CD4-positive, alpha-beta T cell treated with Interleukin-15 for 4 hours (primary cell): Measurements from ENCODE around the gene MAN1B1.

ENCODE experiments used
- DNase-seq: peaks from one replicate; pipeline ENCODE4 v3.0.0-alpha.2; 2020; ENCODE audit warnings: low spot score

Gene MAN1B1

GRCh38 chr9:137085920-137086530 is 760 bp upstream of the MAN1B1 start:
- DNase-seq, result peak; percentile 12

DNA sequence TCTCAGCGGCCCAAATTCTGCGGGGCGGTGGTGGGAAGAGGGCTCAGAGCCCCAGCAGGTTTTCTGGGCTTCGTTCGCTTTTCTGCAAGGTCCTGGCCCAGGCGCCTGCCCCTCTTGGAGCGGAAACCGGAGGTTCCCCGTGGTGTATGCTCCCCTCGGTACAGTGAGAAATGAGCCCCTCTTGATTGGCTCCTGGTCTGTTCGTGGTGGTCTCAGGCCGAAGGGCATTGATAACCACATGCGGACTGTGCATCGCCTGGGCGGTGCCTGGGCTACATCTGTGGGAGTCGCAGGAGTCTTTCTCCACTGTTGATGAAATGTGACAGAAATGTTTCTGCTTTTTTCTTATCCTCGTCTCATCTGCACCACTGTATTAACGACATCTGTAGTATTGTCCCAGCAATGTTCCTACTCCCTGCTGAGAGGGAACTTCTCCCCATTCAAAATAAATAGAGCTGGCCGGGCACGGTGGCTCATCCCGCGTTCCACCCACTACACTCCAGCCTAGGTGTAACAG is 682 bp downstream of the MAN1B1 start:
- no peak for DNase-seq

- DNase-seq, result no peak
These were observed 1.3 kb downstream of the MAN1B1 start for GRCh38 chr9:137088121-137088520.

DNA sequence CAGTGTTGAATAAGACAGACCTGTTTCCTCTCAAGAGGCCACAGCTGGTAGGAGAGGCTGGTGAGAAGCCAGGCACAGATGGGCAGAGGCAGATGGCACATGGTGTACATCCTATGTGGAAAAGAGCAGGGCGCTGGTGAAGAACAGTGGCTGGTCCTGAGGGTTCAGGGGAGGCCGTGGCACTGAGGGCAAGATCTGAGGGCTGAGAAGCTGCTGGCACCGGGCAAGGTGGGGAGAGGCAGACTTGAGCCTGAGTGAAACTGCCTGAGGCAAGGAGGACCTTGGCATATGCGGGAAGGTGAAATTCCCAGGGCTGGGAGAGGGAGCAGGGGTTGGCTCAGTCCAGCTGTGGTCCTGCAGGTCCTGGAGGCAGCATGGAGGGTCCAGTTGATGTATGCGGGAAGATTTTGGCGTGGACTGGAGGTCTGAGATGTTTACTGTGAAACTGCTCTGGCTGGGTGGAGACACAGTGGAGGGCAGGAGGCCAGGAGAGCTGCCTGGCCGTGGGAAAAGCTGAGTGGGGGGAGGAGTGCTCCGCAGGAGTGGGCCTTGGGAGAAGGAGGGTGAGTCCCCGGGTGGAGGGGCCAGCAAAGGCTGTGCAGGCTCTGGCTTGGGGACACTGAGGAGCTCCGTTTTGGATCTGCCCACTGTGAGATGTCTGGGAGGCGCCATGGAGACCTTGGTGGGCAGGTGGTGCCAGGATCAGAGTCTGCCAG is 2.6 kb downstream of the MAN1B1 start:
- DNase-seq, result no peak

DNA sequence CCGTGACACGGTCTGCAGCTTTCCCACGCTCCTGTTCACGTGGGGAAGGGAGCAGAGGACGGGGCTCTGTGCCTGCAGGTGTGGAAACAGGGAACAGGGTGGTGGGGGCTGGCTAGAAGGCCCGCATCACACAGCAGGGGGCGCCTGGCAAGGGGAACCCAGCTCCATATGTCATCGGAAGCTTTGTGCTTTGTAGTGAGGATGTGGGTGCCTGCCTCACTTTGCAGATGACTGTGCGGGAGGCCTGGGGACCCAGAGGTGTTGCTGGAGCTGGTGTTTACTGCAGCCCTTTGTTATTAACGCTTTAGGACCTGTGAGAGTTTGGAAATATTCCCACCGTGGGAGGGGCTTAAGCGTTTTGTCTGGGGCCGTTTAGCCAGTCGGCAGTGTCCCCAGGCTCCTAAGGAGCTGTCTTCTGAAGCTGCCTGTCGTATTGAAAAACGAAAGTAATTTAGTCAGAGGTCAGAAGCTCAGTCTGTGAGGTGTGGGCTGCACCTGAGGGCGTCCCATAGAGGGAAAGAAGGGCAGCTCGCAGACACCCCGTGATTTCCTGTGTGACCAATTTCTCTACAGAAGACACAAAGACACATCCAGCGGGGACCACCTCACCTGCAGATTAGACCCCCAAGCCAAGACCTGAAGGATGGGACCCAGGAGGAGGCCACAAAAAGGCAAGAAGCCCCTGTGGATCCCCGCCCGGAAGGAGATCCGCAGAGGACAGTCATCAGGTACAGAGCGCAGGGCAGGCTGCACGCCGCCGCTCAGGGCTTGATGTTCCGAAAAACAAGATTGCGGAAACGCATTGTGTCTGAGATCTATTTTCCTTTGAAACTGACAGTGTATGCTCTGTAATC is 9.1 kb downstream of the MAN1B1 start:
- DNase-seq, result peak; percentile 85

DNA sequence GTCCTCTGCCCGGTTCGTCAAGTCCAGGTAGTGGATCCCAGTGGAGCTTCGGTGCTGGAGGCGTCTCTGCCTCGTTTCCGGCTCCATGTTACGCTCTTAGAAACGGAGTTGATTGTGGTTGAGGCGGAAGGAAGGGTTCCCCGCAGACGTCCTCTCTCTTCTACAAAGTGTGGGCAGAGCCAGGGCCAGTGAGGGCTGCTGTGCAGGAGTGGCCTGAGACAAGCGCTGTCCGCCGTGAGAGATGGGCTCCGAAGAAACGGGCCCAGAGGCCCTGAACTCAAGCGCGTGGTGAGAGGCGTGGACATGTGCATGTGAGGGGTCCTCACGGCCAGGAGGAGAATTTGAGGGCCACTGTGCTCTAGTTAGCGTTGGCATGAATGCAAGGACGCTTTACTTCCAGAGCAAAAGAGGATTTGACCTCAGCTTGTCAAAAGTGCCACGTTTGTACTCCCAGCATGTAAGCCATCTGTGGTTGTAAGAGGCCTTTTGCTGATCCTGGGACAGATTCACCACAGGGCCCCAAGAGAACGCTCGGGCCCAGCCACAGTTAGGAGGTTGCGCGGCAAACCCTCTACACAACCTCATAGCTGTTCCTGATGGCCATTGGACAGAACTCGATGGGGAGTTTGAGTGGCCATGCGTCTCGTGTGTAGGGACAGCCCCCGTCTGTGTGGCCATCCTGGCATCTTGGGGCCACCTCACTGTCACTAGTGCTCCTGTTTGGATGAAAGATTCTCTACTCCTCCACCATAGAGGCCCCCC is 10.2 kb downstream of the MAN1B1 start:
- DNase-seq, result no peak

GRCh38 chr9:137097761-137098462 is 11.1 kb downstream of the MAN1B1 start:
- DNase-seq, result no peak

- no peak for DNase-seq
These were observed 12.4 kb downstream of the MAN1B1 start for GRCh38 chr9:137099231-137099630.

DNA sequence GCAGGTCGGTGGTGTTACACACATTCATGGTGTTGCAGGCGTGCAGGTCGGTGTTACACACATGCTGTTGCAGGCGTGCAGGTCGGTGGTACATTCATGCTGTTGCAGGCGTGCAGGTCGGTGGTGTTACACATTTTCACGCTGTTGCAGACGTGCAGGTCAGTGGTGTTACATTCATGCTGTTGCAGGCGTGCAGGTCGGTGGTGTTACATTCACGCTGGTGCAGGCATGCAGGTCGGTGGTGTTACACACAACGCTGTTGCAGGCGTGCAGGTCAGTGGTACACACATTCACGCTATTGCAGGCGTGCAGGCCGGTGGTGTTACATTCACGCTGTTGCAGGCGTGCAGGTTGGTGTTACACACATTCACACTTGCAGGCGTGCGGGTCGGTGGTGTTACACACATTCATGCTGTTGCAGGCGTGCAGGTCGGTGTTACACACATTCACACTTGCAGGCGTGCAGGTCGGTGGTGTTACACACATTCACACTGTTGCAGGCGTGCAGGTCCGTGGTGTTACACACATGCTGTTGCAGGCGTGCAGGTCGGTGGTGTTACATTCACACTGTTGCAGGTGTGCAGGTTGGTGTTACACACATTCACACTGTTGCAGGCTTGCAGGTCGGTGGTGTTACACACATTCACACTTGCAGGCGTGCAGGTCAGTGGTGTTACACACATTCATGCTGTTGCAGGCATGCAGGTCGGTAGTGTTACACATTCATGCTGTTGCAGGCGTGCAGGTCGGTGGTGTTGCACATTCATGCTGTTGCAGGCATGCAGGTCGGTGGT is 16.6 kb downstream of the MAN1B1 start:
- no peak for DNase-seq

DNA sequence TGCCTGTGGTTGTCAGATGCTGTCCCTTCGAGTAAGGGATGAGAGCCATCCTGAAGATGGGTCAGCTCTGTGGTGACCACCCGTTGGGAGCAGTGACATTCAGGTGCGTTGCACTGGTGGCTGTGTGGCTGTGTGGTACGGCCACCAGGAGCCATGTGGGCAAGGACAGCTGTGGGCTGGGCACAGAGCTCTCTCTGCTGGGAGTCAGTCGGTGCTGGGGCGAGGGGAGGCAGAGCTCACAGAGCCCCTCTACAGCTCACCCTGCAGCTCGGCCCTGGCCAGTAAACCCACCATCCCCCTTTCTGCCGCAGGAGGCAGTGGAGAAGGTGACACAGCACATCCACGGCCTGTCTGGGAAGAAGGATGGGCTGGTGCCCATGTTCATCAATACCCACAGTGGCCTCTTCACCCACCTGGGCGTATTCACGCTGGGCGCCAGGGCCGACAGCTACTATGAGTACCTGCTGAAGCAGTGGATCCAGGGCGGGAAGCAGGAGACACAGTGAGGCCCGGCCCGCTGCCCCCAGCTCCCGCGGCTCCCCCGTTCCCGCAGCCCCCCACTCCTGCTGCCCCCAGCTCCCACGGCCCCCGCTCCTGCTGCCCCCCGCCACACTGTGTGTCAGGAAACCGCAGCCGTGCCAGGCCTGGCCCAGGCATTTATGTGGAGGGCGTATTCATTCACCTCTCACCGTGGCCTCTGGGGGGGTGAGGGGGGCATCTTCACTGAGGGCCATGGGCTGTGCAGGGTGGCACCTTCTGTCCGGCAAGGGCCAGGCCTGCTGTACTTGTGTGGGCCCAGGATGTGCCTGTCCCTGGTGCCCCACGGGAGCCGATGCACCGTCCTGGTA is 19.3 kb downstream of the MAN1B1 start:
- DNase-seq, result no peak

- DNase-seq, result no peak
These were observed 20.0 kb downstream of the MAN1B1 start for GRCh38 chr9:137106662-137107250.

DNA sequence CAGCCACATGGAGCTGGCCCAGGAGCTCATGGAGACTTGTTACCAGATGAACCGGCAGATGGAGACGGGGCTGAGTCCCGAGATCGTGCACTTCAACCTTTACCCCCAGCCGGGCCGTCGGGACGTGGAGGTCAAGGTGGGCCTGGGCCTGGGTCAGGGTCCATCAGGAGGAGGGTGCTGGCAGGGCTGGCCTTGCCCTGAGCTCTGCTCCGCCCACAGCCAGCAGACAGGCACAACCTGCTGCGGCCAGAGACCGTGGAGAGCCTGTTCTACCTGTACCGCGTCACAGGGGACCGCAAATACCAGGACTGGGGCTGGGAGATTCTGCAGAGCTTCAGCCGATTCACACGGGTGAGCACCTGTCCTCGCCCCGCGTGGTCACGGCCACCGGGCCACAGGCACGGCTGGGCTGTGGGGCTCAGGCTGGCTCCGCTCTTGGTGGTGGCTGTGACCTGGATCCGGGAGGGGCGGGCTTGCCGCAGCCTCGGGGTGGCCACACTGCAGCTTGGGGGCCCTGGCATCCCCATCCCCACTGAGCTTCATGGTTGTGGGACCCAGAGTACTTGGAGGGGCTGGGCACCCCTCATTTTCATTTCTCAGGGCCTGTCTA is 20.6 kb downstream of the MAN1B1 start:
- DNase-seq, result no peak

DNA sequence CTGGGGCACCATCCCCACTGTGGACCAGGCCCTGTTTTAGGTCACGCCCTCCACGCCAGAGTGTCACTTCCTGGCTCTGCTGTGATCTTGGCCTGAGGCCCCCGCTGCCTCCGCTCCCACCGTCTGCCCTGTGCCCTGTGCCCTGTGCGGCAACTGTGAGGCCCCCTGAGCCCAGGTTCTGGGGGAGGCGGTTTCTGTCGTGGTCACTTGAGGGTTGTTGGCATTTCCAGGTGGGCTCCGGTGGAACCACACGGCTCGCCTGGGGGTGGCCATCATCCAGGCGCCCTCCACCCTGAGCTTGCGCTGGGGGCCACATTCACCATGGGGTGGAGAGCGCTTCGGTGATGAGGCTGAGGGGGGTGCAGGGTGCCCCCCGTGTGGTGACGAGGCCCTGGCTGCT is 21.2 kb downstream of the MAN1B1 start:
- no peak for DNase-seq

GRCh38 chr9:137108608-137109249 is 21.9 kb downstream of the MAN1B1 start:
- no peak for DNase-seq

GRCh38 chr9:137109250-137110146 is 22.7 kb downstream of the MAN1B1 start:
- no peak for DNase-seq

GRCh38 chr9:137110147-137110910 is 23.5 kb downstream of the MAN1B1 start:
- DNase-seq, result no peak
